ENCODE measurements around the gene SPOCK2. TPM values are rescaled to one million over a fixed set of nuclear protein-coding genes. Genes with fewer than 3 reads are reported as not detected.

The SPOCK2 gene
- total RNA-seq, 1 donor from 2014 or later: 8.6 TPM

- peaks cover 4% of the 10 kb centered on the region for H3K9me3 ChIP-seq (replicated peaks)
- peak overlapping the region; percentile 16 for H3K27ac ChIP-seq (replicated peaks)
- no peak overlapping the region for H3K4me3 ChIP-seq
- H3K36me3 ChIP-seq: no peaks in the 10 kb centered on the region
- intact Hi-C loops (cut with micrococcal nuclease): loop anchor here (5.0 kb wide), 1 partner anchor 286 kb away; no protein-coding TSS in a partner anchor
- DNase-seq: no peak
- H3K4me1 ChIP-seq: peaks cover 17% of the 10 kb centered on the region
- TF ChIP-seq CTCF (IDR thresholded peaks at IDR 0.05; ENCODE audit: borderline replicate concordance): no peak
- no peaks in the 10 kb centered on the region for H3K27me3 ChIP-seq (ENCODE audit: low read depth)
These were observed 37.5 kb downstream of the SPOCK2 start for GRCh38 chr10:72050873-72051272.

GRCh38 chr10:72049969-72050781 is 38.2 kb downstream of the SPOCK2 start:
- DNase-seq: no peak
- Histone ChIP-seq H3K36me3 (no peaks in the 10 kb centered on the region), H3K4me1 (peaks cover 13% of the 10 kb centered on the region), H3K27me3 (ENCODE audit: low read depth) (no peaks in the 10 kb centered on the region), H3K4me3 (no peak overlapping the region), H3K9me3 (replicated peaks) (peaks cover 4% of the 10 kb centered on the region), H3K27ac (replicated peaks) (peak overlapping the region; percentile 16)
- TF ChIP-seq CTCF (IDR thresholded peaks at IDR 0.05; ENCODE audit: borderline replicate concordance): no peak
- intact Hi-C loops (cut with micrococcal nuclease): loop anchor here (5.0 kb wide), 2 partner anchors 93 to 287 kb away; no protein-coding TSS in a partner anchor

- no peak for TF ChIP-seq CTCF (IDR thresholded peaks at IDR 0.05; ENCODE audit: borderline replicate concordance)
- H3K4me3 ChIP-seq: no peak overlapping the region
- H3K9me3 ChIP-seq (replicated peaks): peaks cover 4% of the 10 kb centered on the region
- H3K27ac ChIP-seq (replicated peaks): no peak overlapping the region
- H3K27me3 ChIP-seq (ENCODE audit: low read depth): no peaks in the 10 kb centered on the region
- H3K36me3 ChIP-seq: no peaks in the 10 kb centered on the region
- intact Hi-C loops (cut with micrococcal nuclease): loop anchor here (5.0 kb wide), 1 partner anchor 92 kb away; no protein-coding TSS in a partner anchor
- DNase-seq: no peak
- peaks cover 18% of the 10 kb centered on the region for H3K4me1 ChIP-seq
These were observed 38.9 kb downstream of the SPOCK2 start for GRCh38 chr10:72049472-72049871.

- Histone ChIP-seq H3K9me3 (replicated peaks) (peaks cover 4% of the 10 kb centered on the region), H3K27ac (replicated peaks) (no peak overlapping the region), H3K36me3 (no peaks in the 10 kb centered on the region), H3K4me3 (no peak overlapping the region), H3K27me3 (ENCODE audit: low read depth) (no peaks in the 10 kb centered on the region), H3K4me1 (peaks cover 22% of the 10 kb centered on the region)
- TF ChIP-seq CTCF (IDR thresholded peaks at IDR 0.05; ENCODE audit: borderline replicate concordance): peak; percentile 99
- intact Hi-C loops (cut with micrococcal nuclease): loop anchor here (5.0 kb wide), 1 partner anchor 91 kb away; no protein-coding TSS in a partner anchor
- peak; percentile 91 for DNase-seq
These were observed 39.8 kb downstream of the SPOCK2 start for GRCh38 chr10:72048450-72049124.

GRCh38 chr10:72045586-72045985 is 42.8 kb downstream of the SPOCK2 start:
- intact Hi-C loops (cut with micrococcal nuclease): loop anchor here (5.0 kb wide), 1 partner anchor 88 kb away; no protein-coding TSS in a partner anchor
- Histone ChIP-seq H3K4me1 (peaks cover 14% of the 10 kb centered on the region), H3K9me3 (replicated peaks) (peaks cover 4% of the 10 kb centered on the region), H3K36me3 (no peaks in the 10 kb centered on the region), H3K27me3 (ENCODE audit: low read depth) (no peaks in the 10 kb centered on the region), H3K27ac (replicated peaks) (no peak overlapping the region), H3K4me3 (no peak overlapping the region)
- TF ChIP-seq CTCF (IDR thresholded peaks at IDR 0.05; ENCODE audit: borderline replicate concordance): no peak
- DNase-seq: no peak
